ENCODE results near the gene ARHGAP42. TPM values are rescaled to one million over a fixed set of nuclear protein-coding genes. Genes with fewer than 3 reads are reported as not detected.

ARHGAP42 gene
- polyA plus RNA-seq, 1 donor (not counting 4 experiments of a cell fraction or from before 2014, with no cell fraction given): 5.5 TPM

GRCh38 chr11:101022256-101022655 is 335.2 kb downstream of the ARHGAP42 start:
- Histone ChIP-seq H3K9me3 (ENCODE audit: control insufficient read depth, low read depth, low read length) (no peaks in the 10 kb centered on the region), H4K20me1 (ENCODE audit: control insufficient read depth, extremely low read depth, insufficient read depth, low read length) (no peaks in the 10 kb centered on the region), H3K4me3 (ENCODE audit: control insufficient read depth in 2 of 3, extremely low read depth in 1 of 3, insufficient read depth in 2 of 3, low read depth in 1 of 3, low read length in 3 of 3) (no peak overlapping the region), H3K4me2 (ENCODE audit: control insufficient read depth, extremely low read depth, insufficient read depth, low read depth, low read length) (no peak overlapping the region), H3K27ac (ENCODE audit: control insufficient read depth, insufficient read depth, low read length) (no peak overlapping the region), H3K27me3 (ENCODE audit: control insufficient read depth, extremely low read depth, insufficient read depth, low read length) (no peaks in the 10 kb centered on the region), H2AFZ (ENCODE audit: control insufficient read depth, low read length) (no peak overlapping the region), H3K36me3 (ENCODE audit: control insufficient read depth in 2 of 2, extremely low read depth in 1 of 2, insufficient read depth in 2 of 2, low read length in 2 of 2) (no peaks in the 10 kb centered on the region), H3K9ac (ENCODE audit: control insufficient read depth, extremely low read depth, insufficient read depth, low read length) (no peak overlapping the region), H3K4me1 (ENCODE audit: control insufficient read depth, extremely low read depth, insufficient read depth, low read length) (no peaks in the 10 kb centered on the region), H3K79me2 (ENCODE audit: control insufficient read depth, insufficient read depth, low read length) (no peaks in the 10 kb centered on the region), H3K9me1 (ENCODE audit: control insufficient read depth, extremely low read depth, insufficient read depth, low read length) (no peaks in the 10 kb centered on the region)
- DNase-seq (ENCODE audit: low read depth, low spot score) (no peak), FAIRE-seq (no peak)
- dilution Hi-C loops (cut with MboI; ENCODE audit: extremely low pct_ligation_motif_present, low sequenced_read_pairs): no loop called here
- no peak for TF ChIP-seq EZH2 (IDR thresholded peaks at IDR 0.05; ENCODE audit: low read length)
- TF ChIP-seq CTCF (optimal IDR thresholded peaks at IDR 0.05 in 1 of 3, IDR thresholded peaks at IDR 0.05 in 1 of 3, conservative IDR thresholded peaks at IDR 0.05 in 1 of 3; ENCODE audit: extremely low read depth in 1 of 3, insufficient read depth in 2 of 3, low read length in 3 of 3): no peak

GRCh38 chr11:101028644-101029043 is 341.6 kb downstream of the ARHGAP42 start:
- dilution Hi-C loops (cut with MboI; ENCODE audit: extremely low pct_ligation_motif_present, low sequenced_read_pairs): no loop called here
- no peak for FAIRE-seq
- Histone ChIP-seq H3K9me3 (ENCODE audit: control insufficient read depth, low read depth, low read length) (no peaks in the 10 kb centered on the region), H3K4me2 (ENCODE audit: control insufficient read depth, extremely low read depth, insufficient read depth, low read depth, low read length) (no peak overlapping the region), H3K27me3 (ENCODE audit: control insufficient read depth, extremely low read depth, insufficient read depth, low read length) (no peaks in the 10 kb centered on the region), H4K20me1 (ENCODE audit: control insufficient read depth, extremely low read depth, insufficient read depth, low read length) (no peaks in the 10 kb centered on the region), H3K79me2 (ENCODE audit: control insufficient read depth, insufficient read depth, low read length) (no peaks in the 10 kb centered on the region), H3K4me1 (ENCODE audit: control insufficient read depth, extremely low read depth, insufficient read depth, low read length) (no peaks in the 10 kb centered on the region), H3K9me1 (ENCODE audit: control insufficient read depth, extremely low read depth, insufficient read depth, low read length) (no peaks in the 10 kb centered on the region), H3K9ac (ENCODE audit: control insufficient read depth, extremely low read depth, insufficient read depth, low read length) (no peak overlapping the region), H3K27ac (ENCODE audit: control insufficient read depth, insufficient read depth, low read length) (no peak overlapping the region), H3K4me3 (ENCODE audit: control insufficient read depth in 2 of 3, extremely low read depth in 1 of 3, insufficient read depth in 2 of 3, low read depth in 1 of 3, low read length in 3 of 3) (no peak overlapping the region), H3K36me3 (ENCODE audit: control insufficient read depth in 2 of 2, extremely low read depth in 1 of 2, insufficient read depth in 2 of 2, low read length in 2 of 2) (no peaks in the 10 kb centered on the region), H2AFZ (ENCODE audit: control insufficient read depth, low read length) (no peak overlapping the region)
- DNase-seq (ENCODE audit: low read depth, low spot score): no peak
- TF ChIP-seq EZH2 (IDR thresholded peaks at IDR 0.05; ENCODE audit: low read length): no peak
- no peak for TF ChIP-seq CTCF (optimal IDR thresholded peaks at IDR 0.05 in 1 of 3, IDR thresholded peaks at IDR 0.05 in 1 of 3, conservative IDR thresholded peaks at IDR 0.05 in 1 of 3; ENCODE audit: extremely low read depth in 1 of 3, insufficient read depth in 2 of 3, low read length in 3 of 3)
